Measurements from ENCODE around the gene ACAP1. TPM values are rescaled to one million over a fixed set of nuclear protein-coding genes. Genes with fewer than 3 reads are reported as not detected.
A peak's percentile ranks its signal among the peaks of the same experiment; 100 is the strongest.

ACAP1 gene
- total RNA-seq, 5 donors from 2014 or later (not counting 1 experiment from before 2014, with no cell fraction given), result 531 to 781 (median 649) TPM

GRCh38 chr17:7355053-7355452 is 18.7 kb downstream of the ACAP1 start, which contains the start of gene TMEM95:
Gene TMEM95 (plus strand): TSS chr17:7355156. CDS start chr17:7355205, 49 bp downstream.
- Mint-ChIP-seq H3K4me1 (peaks cover 16 to 38% (median 33%) of the 10 kb centered on the region in 3 donors), H3K27ac (peak within 1 kb of the TSS; percentile 59 to 76), H3K9me3 (no peaks in the 10 kb centered on the region), H3K4me3 (peak within 1 kb of the TSS; percentile 17 to 36 (median 18)), H3K27me3 (no peaks in the 10 kb centered on the region), H3K36me3 (no peaks in the 10 kb centered on the region)
- no peak for DNase-seq
- Histone ChIP-seq H3K36me3 (ENCODE audit: control insufficient read depth in 2 of 2, extremely low read depth in 1 of 2, insufficient read depth in 1 of 2, low read length in 1 of 2) (peaks cover 0 to 6% of the 10 kb centered on the region in 2 donors), H3K4me3 (ENCODE audit: control insufficient read depth in 1 of 2, extremely low read depth in 1 of 2, low read length in 1 of 2) (no peak within 1 kb of the TSS), H3K27me3 (replicated peaks in 1 of 2; ENCODE audit: control insufficient read depth in 2 of 2, extremely low read depth in 1 of 2, insufficient read depth in 2 of 2, low read length in 1 of 2) (peaks cover 0 to 4% of the 10 kb centered on the region in 2 experiments), H3K4me1 (ENCODE audit: control insufficient read depth in 1 of 2, extremely low read depth in 1 of 2, insufficient read depth in 2 of 2, low read length in 2 of 2) (peaks cover 7 to 55% of the 10 kb centered on the region in 2 experiments), H3K9me3 (no peaks in the 10 kb centered on the region), H3K27ac (ENCODE audit: low read length) (no peak within 1 kb of the TSS)
- CTCF ChIA-PET, result interaction anchor here (0.7 to 1.9 kb wide), 8 partner anchors 11 to 260 kb away, joined by 3 to 9 read pairs (median 4); partner anchors contain the start of genes FXR2 (in 1 of the 2) and TMEM102 (in 1 of the 2)
- POLR2A ChIA-PET, result no interaction called here
- no peak for ATAC-seq (replicated peaks in 1 of 4)
- 85% methylated on average over 10 of the region's 10 CpGs for WGBS (ENCODE audit: insufficient coverage)

GRCh38 chr17:7355573-7355972 is 19.2 kb downstream of the ACAP1 start:
- no peaks in the 10 kb centered on the region for H3K36me3 Mint-ChIP-seq
- DNase-seq (no peak), ATAC-seq (replicated peaks in 1 of 4) (no peak)
- no peak overlapping the region for H3K27ac Mint-ChIP-seq
- Histone ChIP-seq H3K4me3 (ENCODE audit: control insufficient read depth in 1 of 2, extremely low read depth in 1 of 2, low read length in 1 of 2) (no peak overlapping the region), H3K36me3 (ENCODE audit: control insufficient read depth in 2 of 2, extremely low read depth in 1 of 2, insufficient read depth in 1 of 2, low read length in 1 of 2) (peaks cover 0 to 6% of the 10 kb centered on the region in 2 donors), H3K27me3 (replicated peaks in 1 of 2; ENCODE audit: control insufficient read depth in 2 of 2, extremely low read depth in 1 of 2, insufficient read depth in 2 of 2, low read length in 1 of 2) (peaks cover 0 to 4% of the 10 kb centered on the region in 2 experiments), H3K4me1 (ENCODE audit: control insufficient read depth in 1 of 2, extremely low read depth in 1 of 2, insufficient read depth in 2 of 2, low read length in 2 of 2) (peaks cover 7 to 51% of the 10 kb centered on the region in 2 experiments), H3K27ac (ENCODE audit: low read length) (no peak overlapping the region), H3K9me3 (no peaks in the 10 kb centered on the region)
- no CpG with 5 or more reads among the region's 8 CpGs for WGBS (ENCODE audit: insufficient coverage)
- H3K27me3 Mint-ChIP-seq, result no peaks in the 10 kb centered on the region
- H3K4me3 Mint-ChIP-seq, result no peak overlapping the region
- no peaks in the 10 kb centered on the region for H3K9me3 Mint-ChIP-seq
- ChIA-PET POLR2A (no interaction called here), CTCF (interaction anchor here (0.7 to 1.9 kb wide), 12 partner anchors 10 to 259 kb away, joined by 3 to 9 read pairs (median 4); partner anchors contain the start of genes ACAP1 (in 1 of the 2), FXR2 (in 1 of the 2) and TMEM102 (in 1 of the 2))
- H3K4me1 Mint-ChIP-seq, result peaks cover 11 to 35% (median 30%) of the 10 kb centered on the region in 3 donors

- no peak overlapping the region for H3K4me3 ChIP-seq (ENCODE audit: control insufficient read depth in 1 of 2, extremely low read depth in 1 of 2, low read length in 1 of 2)
- H3K36me3 ChIP-seq (ENCODE audit: control insufficient read depth in 2 of 2, extremely low read depth in 1 of 2, insufficient read depth in 1 of 2, low read length in 1 of 2), result peaks cover 0 to 2% of the 10 kb centered on the region in 2 donors
- H3K4me1 Mint-ChIP-seq, result peaks cover 9 to 30% (median 26%) of the 10 kb centered on the region in 3 donors
- no peak overlapping the region for H3K4me3 Mint-ChIP-seq
- no peaks in the 10 kb centered on the region for H3K9me3 Mint-ChIP-seq
- CTCF ChIA-PET, result interaction anchor here (0.6 to 1.9 kb wide), 13 partner anchors 19 to 259 kb away, joined by 3 to 9 read pairs (median 4); partner anchors contain the start of genes ACAP1 (in 1 of the 2), FXR2 (in 1 of the 2) and TMEM102 (in 1 of the 2)
- peaks cover 4 to 46% of the 10 kb centered on the region in 2 experiments for H3K4me1 ChIP-seq (ENCODE audit: control insufficient read depth in 1 of 2, extremely low read depth in 1 of 2, insufficient read depth in 2 of 2, low read length in 2 of 2)
- H3K27ac ChIP-seq (ENCODE audit: low read length), result no peak overlapping the region
- DNase-seq (peak; percentile 61 to 89 (median 78)), ATAC-seq (replicated peaks in 1 of 4) (peak; percentile 60 to 70 (median 67))
- H3K27me3 ChIP-seq (replicated peaks in 1 of 2; ENCODE audit: control insufficient read depth in 2 of 2, extremely low read depth in 1 of 2, insufficient read depth in 2 of 2, low read length in 1 of 2), result peaks cover 0 to 7% of the 10 kb centered on the region in 2 experiments
- POLR2A ChIA-PET, result no interaction called here
- H3K27ac Mint-ChIP-seq, result no peak overlapping the region
- H3K36me3 Mint-ChIP-seq, result no peaks in the 10 kb centered on the region
- H3K9me3 ChIP-seq, result no peaks in the 10 kb centered on the region
- WGBS (ENCODE audit: insufficient coverage), result 3% methylated on average over 9 of the region's 12 CpGs
- no peaks in the 10 kb centered on the region for H3K27me3 Mint-ChIP-seq
These were observed 19.8 kb downstream of the ACAP1 start for GRCh38 chr17:7356072-7356549.

GRCh38 chr17:7356756-7357155 is 20.4 kb downstream of the ACAP1 start:
- no peak for DNase-seq
- 81% methylated on average over 5 of the region's 8 CpGs for WGBS (ENCODE audit: insufficient coverage)
- H3K27me3 Mint-ChIP-seq, result peaks cover 2 to 3% of the 10 kb centered on the region in 2 donors
- no peak overlapping the region for H3K27ac Mint-ChIP-seq
- H3K4me1 Mint-ChIP-seq, result peaks cover 9 to 28% (median 24%) of the 10 kb centered on the region in 3 donors
- Histone ChIP-seq H3K4me3 (ENCODE audit: control insufficient read depth in 1 of 2, extremely low read depth in 1 of 2, low read length in 1 of 2) (no peak overlapping the region), H3K27me3 (replicated peaks in 1 of 2; ENCODE audit: control insufficient read depth in 2 of 2, extremely low read depth in 1 of 2, insufficient read depth in 2 of 2, low read length in 1 of 2) (peaks cover 0 to 11% of the 10 kb centered on the region in 2 experiments), H3K4me1 (ENCODE audit: control insufficient read depth in 1 of 2, extremely low read depth in 1 of 2, insufficient read depth in 2 of 2, low read length in 2 of 2) (peaks cover 2 to 42% of the 10 kb centered on the region in 2 experiments), H3K9me3 (no peaks in the 10 kb centered on the region), H3K36me3 (ENCODE audit: control insufficient read depth in 2 of 2, extremely low read depth in 1 of 2, insufficient read depth in 1 of 2, low read length in 1 of 2) (no peaks in the 10 kb centered on the region), H3K27ac (ENCODE audit: low read length) (no peak overlapping the region)
- ChIA-PET CTCF (interaction anchor here in 1 of 2 donors (0.6 to 1.9 kb wide), 4 partner anchors 27 to 204 kb away, joined by 3 to 9 read pairs (median 6); partner anchors contain the start of gene TMEM102), POLR2A (no interaction called here)
- no peak overlapping the region for H3K4me3 Mint-ChIP-seq
- ATAC-seq (replicated peaks in 1 of 4), result no peak
- H3K36me3 Mint-ChIP-seq, result no peaks in the 10 kb centered on the region
- no peaks in the 10 kb centered on the region for H3K9me3 Mint-ChIP-seq

- Mint-ChIP-seq H3K27me3 (peaks cover 2 to 6% of the 10 kb centered on the region in 2 donors), H3K27ac (no peak overlapping the region), H3K4me3 (no peak overlapping the region), H3K4me1 (peaks cover 7 to 26% (median 22%) of the 10 kb centered on the region in 3 donors), H3K9me3 (no peaks in the 10 kb centered on the region), H3K36me3 (no peaks in the 10 kb centered on the region)
- peaks cover 0 to 16% of the 10 kb centered on the region in 2 experiments for H3K27me3 ChIP-seq (replicated peaks in 1 of 2; ENCODE audit: control insufficient read depth in 2 of 2, extremely low read depth in 1 of 2, insufficient read depth in 2 of 2, low read length in 1 of 2)
- peaks cover under 1 to 38% of the 10 kb centered on the region in 2 experiments for H3K4me1 ChIP-seq (ENCODE audit: control insufficient read depth in 1 of 2, extremely low read depth in 1 of 2, insufficient read depth in 2 of 2, low read length in 2 of 2)
- 89% methylated on average over 1 of the region's 2 CpGs for WGBS (ENCODE audit: insufficient coverage)
- H3K4me3 ChIP-seq (ENCODE audit: control insufficient read depth in 1 of 2, extremely low read depth in 1 of 2, low read length in 1 of 2), result no peak overlapping the region
- ChIA-PET POLR2A (no interaction called here), CTCF (interaction anchor here (0.7 kb wide), 3 partner anchors 21 to 330 kb away, joined by 4 to 8 read pairs (median 4); partner anchors contain the start of gene ACAP1 (in 1 of the 2))
- H3K36me3 ChIP-seq (ENCODE audit: control insufficient read depth in 2 of 2, extremely low read depth in 1 of 2, insufficient read depth in 1 of 2, low read length in 1 of 2), result no peaks in the 10 kb centered on the region
- no peaks in the 10 kb centered on the region for H3K9me3 ChIP-seq
- no peak overlapping the region for H3K27ac ChIP-seq (ENCODE audit: low read length)
- DNase-seq, result no peak
- ATAC-seq (replicated peaks in 1 of 4), result no peak
These were observed 21.1 kb downstream of the ACAP1 start for GRCh38 chr17:7357381-7357780.

- ATAC-seq (replicated peaks in 1 of 4) (no peak), DNase-seq (no peak)
- Histone ChIP-seq H3K4me1 (ENCODE audit: control insufficient read depth in 1 of 2, extremely low read depth in 1 of 2, insufficient read depth in 2 of 2, low read length in 2 of 2) (no peaks in the 10 kb centered on the region), H3K27ac (ENCODE audit: low read length) (no peak overlapping the region), H3K27me3 (replicated peaks in 1 of 2; ENCODE audit: control insufficient read depth in 2 of 2, extremely low read depth in 1 of 2, insufficient read depth in 2 of 2, low read length in 1 of 2) (peaks cover 0 to 16% of the 10 kb centered on the region in 2 experiments), H3K36me3 (ENCODE audit: control insufficient read depth in 2 of 2, extremely low read depth in 1 of 2, insufficient read depth in 1 of 2, low read length in 1 of 2) (no peaks in the 10 kb centered on the region), H3K4me3 (ENCODE audit: control insufficient read depth in 1 of 2, extremely low read depth in 1 of 2, low read length in 1 of 2) (no peak overlapping the region), H3K9me3 (no peaks in the 10 kb centered on the region)
- Mint-ChIP-seq H3K4me1 (no peaks in the 10 kb centered on the region), H3K27me3 (peaks cover 2 to 6% of the 10 kb centered on the region in 2 donors), H3K9me3 (no peaks in the 10 kb centered on the region), H3K36me3 (no peaks in the 10 kb centered on the region), H3K4me3 (no peak overlapping the region), H3K27ac (no peak overlapping the region)
- WGBS (ENCODE audit: insufficient coverage), result 59% methylated on average over 3 of the region's 3 CpGs
- ChIA-PET POLR2A (no interaction called here), CTCF (interaction anchor here in 1 of 2 donors (0.7 kb wide), 1 partner anchor 13 kb away, joined by 3 read pairs; no protein-coding TSS in a partner anchor)
These were observed 25.6 kb downstream of the ACAP1 start for GRCh38 chr17:7361906-7362305.

All from T-cell (primary cell).